Gastroesophageal sphincter (tissue), 3 donors: Measurements from ENCODE around the gene PIP4K2A.

Experiments
- CTCF ChIP-seq, 4 experiments: fragments of 200-600 bp in 2 of 4; fragments of 450-650 bp in 2 of 4; sonication (generic) in 1 of 4; IDR thresholded peaks; one replicate each; pipeline ENCODE4 v1.5.1; 2017 to 2019; ENCODE audit warnings: antibody characterized with exemption in 4 of 4, mild to moderate bottlenecking in 2 of 4, moderate library complexity in 2 of 4
- EP300 ChIP-seq: sonication (generic); formaldehyde crosslinking; IDR thresholded peaks from one replicate; pipeline ENCODE4 v1.6.1; 2017; ENCODE audit warnings: antibody characterized with exemption, mild to moderate bottlenecking
- POLR2A ChIP-seq, 2 donors: fragments of 450-650 bp; IDR thresholded peaks; one replicate each; pipeline ENCODE4 v1.6.1; 2017; ENCODE audit warnings: antibody characterized with exemption in 2 of 2, mild to moderate bottlenecking in 2 of 2, moderate library complexity in 1 of 2
- POLR2AphosphoS5 ChIP-seq: sonication (generic); formaldehyde crosslinking; IDR thresholded peaks from one replicate; pipeline ENCODE4 v1.6.1; 2017; ENCODE audit warnings: antibody characterized with exemption

GRCh38 chr10:22579826-22580225 lies 134.6 kb downstream of the PIP4K2A start:
- TF ChIP-seq CTCF (IDR thresholded peaks at IDR 0.05) (no peak), POLR2A (IDR thresholded peaks at IDR 0.05) (no peak), EP300 (no peak), POLR2AphosphoS5 (no peak)
